ENCODE data around the gene STRA6.

The STRA6 gene

DNA sequence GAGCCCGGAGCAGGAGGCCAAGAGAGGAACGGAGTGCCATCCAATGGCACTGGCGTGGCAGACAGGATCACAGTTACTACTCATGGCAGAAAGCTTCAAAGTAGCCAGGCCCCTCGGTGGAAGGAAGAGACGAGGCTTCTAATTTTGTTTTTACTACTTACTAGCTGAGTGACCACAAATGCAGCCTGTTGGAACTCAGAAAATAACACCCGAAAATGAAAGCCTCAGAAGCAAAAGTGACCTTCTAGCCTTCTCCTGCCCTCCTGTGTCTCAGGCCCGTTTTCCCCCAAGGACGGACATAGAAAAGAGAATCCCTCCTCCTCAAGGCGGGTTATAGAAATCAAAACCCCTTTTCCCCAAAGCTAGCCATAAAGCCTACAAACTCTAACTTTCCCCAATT lies 9.9 kb upstream of the STRA6 start:
- no peak for DNase-seq (ENCODE audit: low read depth)
- TF ChIP-seq, protein P1, sequence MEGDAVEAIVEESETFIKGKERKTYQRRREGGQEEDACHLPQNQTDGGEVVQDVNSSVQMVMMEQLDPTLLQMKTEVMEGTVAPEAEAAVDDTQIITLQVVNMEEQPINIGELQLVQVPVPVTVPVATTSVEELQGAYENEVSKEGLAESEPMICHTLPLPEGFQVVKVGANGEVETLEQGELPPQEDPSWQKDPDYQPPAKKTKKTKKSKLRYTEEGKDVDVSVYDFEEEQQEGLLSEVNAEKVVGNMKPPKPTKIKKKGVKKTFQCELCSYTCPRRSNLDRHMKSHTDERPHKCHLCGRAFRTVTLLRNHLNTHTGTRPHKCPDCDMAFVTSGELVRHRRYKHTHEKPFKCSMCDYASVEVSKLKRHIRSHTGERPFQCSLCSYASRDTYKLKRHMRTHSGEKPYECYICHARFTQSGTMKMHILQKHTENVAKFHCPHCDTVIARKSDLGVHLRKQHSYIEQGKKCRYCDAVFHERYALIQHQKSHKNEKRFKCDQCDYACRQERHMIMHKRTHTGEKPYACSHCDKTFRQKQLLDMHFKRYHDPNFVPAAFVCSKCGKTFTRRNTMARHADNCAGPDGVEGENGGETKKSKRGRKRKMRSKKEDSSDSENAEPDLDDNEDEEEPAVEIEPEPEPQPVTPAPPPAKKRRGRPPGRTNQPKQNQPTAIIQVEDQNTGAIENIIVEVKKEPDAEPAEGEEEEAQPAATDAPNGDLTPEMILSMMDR (IDR thresholded peaks at IDR 0.05; ENCODE audit: control insufficient read depth, insufficient read depth, low read depth, low read length, missing control alignments): no peak
- H3K4me3 ChIP-seq (ENCODE audit: control insufficient read depth, low read depth, low read length): no peak overlapping the region

DNA sequence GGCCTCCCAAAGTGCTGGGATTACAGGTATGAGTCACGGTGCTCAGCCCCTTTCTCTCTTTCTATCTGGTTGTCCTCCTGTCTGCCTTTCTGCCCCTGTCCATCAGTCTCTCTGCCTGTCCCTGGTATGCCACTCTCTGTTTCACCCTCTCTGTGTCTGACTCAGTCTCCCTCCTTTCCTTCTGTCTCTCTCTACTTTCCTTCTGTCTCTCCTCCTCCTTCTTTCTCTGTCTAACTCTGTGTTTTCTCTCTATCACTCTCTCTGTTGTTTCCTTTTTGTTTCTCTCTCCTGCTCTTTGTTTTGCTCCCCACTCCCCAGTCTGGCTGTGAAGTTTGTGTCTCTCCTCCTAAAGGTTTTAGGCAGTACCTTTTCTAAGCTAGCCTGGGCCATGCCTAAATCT lies 9.1 kb upstream of the STRA6 start:
- no peak for DNase-seq (ENCODE audit: low read depth)
- TF ChIP-seq, protein P1 (IDR thresholded peaks at IDR 0.05; ENCODE audit: control insufficient read depth, insufficient read depth, low read depth, low read length, missing control alignments): no peak
- H3K4me3 ChIP-seq (ENCODE audit: control insufficient read depth, low read depth, low read length): no peak overlapping the region

DNA sequence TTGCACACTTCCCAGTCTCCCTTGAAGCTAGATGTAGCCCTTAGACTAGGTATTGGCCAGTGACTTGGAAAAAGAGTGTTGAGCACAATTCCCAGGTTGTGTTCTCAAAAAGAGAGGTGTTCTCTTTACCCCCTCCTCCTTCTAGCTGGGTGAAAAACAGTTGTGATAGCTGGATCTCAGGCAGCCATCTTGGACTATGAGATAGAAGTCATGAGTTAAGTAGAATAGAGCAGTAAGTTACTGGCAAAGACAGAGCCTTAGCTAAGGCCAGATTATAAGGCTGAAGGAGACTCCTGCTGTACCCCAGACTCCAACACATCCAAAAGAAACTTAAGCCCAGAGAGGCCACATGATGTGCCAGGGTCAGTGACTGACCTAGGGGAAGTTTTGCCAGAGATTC lies 8.1 kb upstream of the STRA6 start:
- H3K4me3 ChIP-seq (ENCODE audit: control insufficient read depth, low read depth, low read length): no peak overlapping the region
- TF ChIP-seq, protein P1 (IDR thresholded peaks at IDR 0.05; ENCODE audit: control insufficient read depth, insufficient read depth, low read depth, low read length, missing control alignments): no peak
- no peak for DNase-seq (ENCODE audit: low read depth)

DNA sequence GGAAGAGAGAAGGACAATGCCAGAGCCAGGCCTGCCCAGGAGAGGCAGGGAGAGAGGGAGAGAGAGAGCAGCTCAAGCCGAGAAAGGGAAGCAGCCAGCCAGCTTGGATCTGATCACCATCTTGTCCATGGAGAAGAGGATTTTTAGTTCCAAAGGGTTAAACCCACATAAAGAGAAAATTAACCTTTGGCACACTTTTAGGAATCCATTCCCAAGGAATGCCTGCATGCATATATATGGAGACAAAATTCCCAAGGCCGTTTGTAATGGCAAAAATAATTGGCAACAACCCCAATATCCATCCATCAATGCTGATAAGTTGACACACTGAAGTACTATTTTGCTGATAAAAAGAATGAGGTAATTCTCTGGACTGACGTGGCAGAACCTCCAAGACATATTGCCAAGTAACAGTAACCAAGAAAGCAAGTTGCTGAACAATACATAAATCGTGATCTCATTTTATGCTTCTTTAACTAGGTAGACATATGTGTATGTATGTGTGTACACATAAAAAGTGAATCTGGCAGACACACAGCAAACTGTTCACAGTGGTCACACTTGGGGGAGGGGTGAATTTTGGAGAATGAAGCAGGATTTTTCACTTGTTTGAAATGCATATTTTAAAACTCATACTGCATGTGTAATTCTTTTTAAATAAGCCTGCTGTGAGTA lies 7.5 kb upstream of the STRA6 start:
- no peak for DNase-seq (ENCODE audit: low read depth)
- TF ChIP-seq, protein P1 (IDR thresholded peaks at IDR 0.05; ENCODE audit: control insufficient read depth, insufficient read depth, low read depth, low read length, missing control alignments): no peak
- no peak overlapping the region for H3K4me3 ChIP-seq (ENCODE audit: control insufficient read depth, low read depth, low read length)

DNA sequence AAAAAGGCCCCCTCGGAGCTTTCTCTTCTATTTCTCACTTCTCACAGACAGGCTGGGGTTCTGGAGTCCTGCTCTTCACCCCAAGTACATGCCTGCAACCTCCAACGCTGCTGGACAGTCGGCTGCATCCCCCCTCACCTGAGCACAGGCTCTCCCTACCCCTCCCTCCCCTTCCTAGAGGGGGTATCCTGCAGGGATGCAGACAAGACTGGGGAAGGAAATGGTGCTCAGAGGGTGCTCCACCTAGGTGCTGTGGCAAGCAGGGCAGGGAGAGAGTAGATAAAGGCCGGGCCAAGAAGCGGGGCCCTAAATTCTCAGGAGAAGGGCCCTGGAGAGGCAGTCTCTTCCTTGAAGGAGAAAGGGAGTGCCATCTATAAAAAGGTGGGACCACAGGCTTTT lies 7.0 kb upstream of the STRA6 start:
- no peak for DNase-seq (ENCODE audit: low read depth)
- no peak overlapping the region for H3K4me3 ChIP-seq (ENCODE audit: control insufficient read depth, low read depth, low read length)
- TF ChIP-seq, protein P1 (IDR thresholded peaks at IDR 0.05; ENCODE audit: control insufficient read depth, insufficient read depth, low read depth, low read length, missing control alignments): no peak

DNA sequence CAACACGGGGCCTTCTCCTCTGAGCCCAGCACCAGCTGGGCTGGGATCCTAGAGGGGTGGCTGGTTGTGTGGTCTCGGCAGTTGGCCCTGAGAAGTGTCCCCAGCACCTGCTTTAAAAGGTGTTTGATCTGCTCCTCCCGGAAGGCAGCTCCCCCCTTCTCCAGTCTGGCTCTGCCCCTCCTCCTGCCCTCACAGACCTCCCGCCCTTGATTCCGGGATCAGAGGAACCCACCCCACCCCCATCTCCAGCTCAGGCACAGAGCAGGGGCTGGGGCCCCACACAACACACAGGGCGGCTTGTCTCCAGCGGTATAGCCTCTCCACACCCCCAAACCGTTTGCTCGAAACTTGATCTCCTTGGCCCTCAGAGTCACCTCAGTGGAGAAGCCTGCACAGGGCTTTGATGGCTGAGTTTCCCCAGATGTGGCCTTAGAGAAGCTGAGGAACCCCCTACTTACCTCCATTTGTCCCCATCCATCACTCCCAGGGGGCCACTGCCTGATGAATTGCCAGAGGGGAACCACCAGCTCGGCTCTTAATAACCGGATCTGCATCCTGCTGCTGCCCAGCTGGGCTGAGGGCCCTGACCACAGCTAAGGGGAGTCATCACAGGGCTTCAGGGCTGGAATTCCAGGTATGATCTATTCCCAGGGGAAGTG lies 6.4 kb upstream of the STRA6 start:
- no peak overlapping the region for H3K4me3 ChIP-seq (ENCODE audit: control insufficient read depth, low read depth, low read length)
- DNase-seq (ENCODE audit: low read depth): no peak
- TF ChIP-seq, protein P1 (IDR thresholded peaks at IDR 0.05; ENCODE audit: control insufficient read depth, insufficient read depth, low read depth, low read length, missing control alignments): no peak
